OCI-LY1 (cell line): Measurements from ENCODE around the gene KIF25.
"Not testable (repeated sequence)": the region's sequence is repeated elsewhere in the genome, so short reads cannot be mapped to it uniquely, and the experiment has no call there.

Experiments
- H2AFZ ChIP-seq: fragments of 200-600 bp; sonication (generic), shearing (Covaris generic); 2 replicates; pipeline ENCODE4 v1.6.0; 2014; ENCODE audit warnings: antibody characterized with exemption, mild to moderate bottlenecking, low read length
- H3F3A ChIP-seq: fragments of 200-600 bp; sonication (generic), shearing (Covaris generic); 2 replicates; pipeline ENCODE4 v1.6.0; 2014; ENCODE audit warnings: mild to moderate bottlenecking, antibody characterized with exemption, low read length, moderate library complexity; ENCODE audit not compliant: insufficient read depth
- H3K27ac ChIP-seq: fragments of 200-600 bp; sonication (generic); 2 replicates; pipeline ENCODE4 v1.5.1; 2014; ENCODE audit warnings: low read length, mixed run types, mild to moderate bottlenecking, low read depth; ENCODE audit not compliant: poor library complexity, severe bottlenecking
- H3K27me3 ChIP-seq: fragments of 200-600 bp; sonication (generic); 2 replicates; pipeline ENCODE4 v1.6.0; 2014; ENCODE audit warnings: antibody characterized with exemption, mild to moderate bottlenecking, low read length, moderate library complexity; ENCODE audit not compliant: insufficient read depth
- H3K36me3 ChIP-seq: fragments of 200-600 bp; sonication (generic); 2 replicates; pipeline ENCODE4 v1.6.1; 2014; ENCODE audit warnings: mild to moderate bottlenecking, antibody characterized with exemption, low read length, moderate library complexity, mixed read lengths; ENCODE audit not compliant: insufficient read depth
- H3K4me1 ChIP-seq: fragments of 200-600 bp; sonication (generic); 2 replicates; pipeline ENCODE4 v1.5.1; 2014; ENCODE audit warnings: mild to moderate bottlenecking, low read length, moderate library complexity; ENCODE audit not compliant: insufficient read depth, severe bottlenecking
- H3K4me2 ChIP-seq: fragments of 200-600 bp; sonication (generic), shearing (Covaris generic); 2 replicates; pipeline ENCODE4 v1.6.1; 2014; ENCODE audit warnings: low read length
- H3K4me3 ChIP-seq: fragments of 200-600 bp; sonication (generic); 2 replicates; pipeline ENCODE4 v1.5.1; 2014; ENCODE audit warnings: low read length, low read depth, mild to moderate bottlenecking, mixed read lengths; ENCODE audit not compliant: poor library complexity, severe bottlenecking
- H3K79me2 ChIP-seq: fragments of 200-600 bp; shearing (Covaris generic); 2 replicates; pipeline ENCODE4 v1.6.1; 2016; ENCODE audit warnings: mixed run types, low read length, mixed read lengths; ENCODE audit not compliant: insufficient read depth
- H3K9ac ChIP-seq: fragments of 200-600 bp; sonication (generic), shearing (Covaris generic); 2 replicates; pipeline ENCODE4 v1.6.1; 2014; ENCODE audit warnings: mild to moderate bottlenecking, low read length, mixed read lengths
- H3K9me2 ChIP-seq: fragments of 200-600 bp; sonication (generic), shearing (Covaris generic); 2 replicates; pipeline ENCODE4 v1.6.1; 2014; ENCODE audit warnings: low read depth, mild to moderate bottlenecking, low read length, mixed read lengths
- H3K9me3 ChIP-seq: fragments of 200-600 bp; shearing (Covaris generic); 2 replicates; pipeline ENCODE4 v1.6.1; 2014; ENCODE audit warnings: low read length, mixed read lengths
- H4K20me1 ChIP-seq: fragments of 200-600 bp; sonication (generic), shearing (Covaris generic); 2 replicates; pipeline ENCODE4 v1.6.0; 2016; ENCODE audit warnings: mild to moderate bottlenecking, low read length; ENCODE audit not compliant: insufficient read depth
- EZH2 ChIP-seq: fragments of 200-600 bp; sonication (generic), shearing (Covaris generic); IDR thresholded peaks from 2 replicates; pipeline ENCODE4 v1.8.0; 2017; ENCODE audit warnings: borderline replicate concordance, mixed run types, mild to moderate bottlenecking, antibody characterized with exemption, low read length, moderate library complexity, mixed read lengths
- TF ChIP-seq, protein P1 (sequence below): fragments of 200-600 bp; sonication (generic), shearing (Covaris generic); IDR thresholded peaks from 2 replicates; pipeline ENCODE4 v1.5.1; 2017; ENCODE audit warnings: mild to moderate bottlenecking, antibody characterized with exemption, low read length, moderate library complexity, mixed read lengths

The KIF25 gene

DNA sequence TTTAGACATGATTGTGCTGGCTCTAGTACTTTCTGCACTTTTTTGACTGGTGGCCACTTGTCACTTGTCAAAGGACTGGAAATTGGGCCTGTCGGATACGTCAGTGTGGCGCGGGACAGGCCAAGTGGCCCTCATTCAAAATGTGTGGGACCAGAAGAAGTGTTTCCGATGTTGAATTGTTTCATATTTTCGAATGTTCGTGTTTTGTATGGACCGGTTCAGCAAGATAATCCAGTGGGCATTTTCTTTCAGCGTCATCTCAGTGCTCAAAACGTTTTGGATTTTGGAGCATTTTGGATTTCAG is 3.5 kb downstream of the KIF25 start:
- H3K27me3 ChIP-seq = no peaks in the 10 kb centered on the region
- no peak overlapping the region for H3K27ac ChIP-seq
- no peaks in the 10 kb centered on the region for H3K79me2 ChIP-seq
- no peak overlapping the region for H3K4me2 ChIP-seq
- no peaks in the 10 kb centered on the region for H3K36me3 ChIP-seq
- H4K20me1 ChIP-seq = no peaks in the 10 kb centered on the region
- no peak overlapping the region for H2AFZ ChIP-seq
- H3K4me3 ChIP-seq = no peak overlapping the region
- no peaks in the 10 kb centered on the region for H3K4me1 ChIP-seq
- H3K9ac ChIP-seq = no peak overlapping the region
- H3K9me3 ChIP-seq = no peaks in the 10 kb centered on the region
- H3K9me2 ChIP-seq = no peaks in the 10 kb centered on the region
- TF ChIP-seq, protein P1, sequence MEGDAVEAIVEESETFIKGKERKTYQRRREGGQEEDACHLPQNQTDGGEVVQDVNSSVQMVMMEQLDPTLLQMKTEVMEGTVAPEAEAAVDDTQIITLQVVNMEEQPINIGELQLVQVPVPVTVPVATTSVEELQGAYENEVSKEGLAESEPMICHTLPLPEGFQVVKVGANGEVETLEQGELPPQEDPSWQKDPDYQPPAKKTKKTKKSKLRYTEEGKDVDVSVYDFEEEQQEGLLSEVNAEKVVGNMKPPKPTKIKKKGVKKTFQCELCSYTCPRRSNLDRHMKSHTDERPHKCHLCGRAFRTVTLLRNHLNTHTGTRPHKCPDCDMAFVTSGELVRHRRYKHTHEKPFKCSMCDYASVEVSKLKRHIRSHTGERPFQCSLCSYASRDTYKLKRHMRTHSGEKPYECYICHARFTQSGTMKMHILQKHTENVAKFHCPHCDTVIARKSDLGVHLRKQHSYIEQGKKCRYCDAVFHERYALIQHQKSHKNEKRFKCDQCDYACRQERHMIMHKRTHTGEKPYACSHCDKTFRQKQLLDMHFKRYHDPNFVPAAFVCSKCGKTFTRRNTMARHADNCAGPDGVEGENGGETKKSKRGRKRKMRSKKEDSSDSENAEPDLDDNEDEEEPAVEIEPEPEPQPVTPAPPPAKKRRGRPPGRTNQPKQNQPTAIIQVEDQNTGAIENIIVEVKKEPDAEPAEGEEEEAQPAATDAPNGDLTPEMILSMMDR = no peak
- no peak for TF ChIP-seq EZH2
- H3F3A ChIP-seq = no peaks in the 10 kb centered on the region

- H3K9me3 ChIP-seq, H3K79me2 ChIP-seq, H3F3A ChIP-seq, H3K9ac ChIP-seq, H3K4me3 ChIP-seq, H3K4me1 ChIP-seq, H4K20me1 ChIP-seq, H3K36me3 ChIP-seq, H3K27ac ChIP-seq, H2AFZ ChIP-seq, H3K4me2 ChIP-seq, H3K9me2 ChIP-seq, H3K27me3 ChIP-seq: not testable (repeated sequence)
Observed at GRCh38 chr6:168001514-168001913, 4.0 kb downstream of the KIF25 start.

DNA sequence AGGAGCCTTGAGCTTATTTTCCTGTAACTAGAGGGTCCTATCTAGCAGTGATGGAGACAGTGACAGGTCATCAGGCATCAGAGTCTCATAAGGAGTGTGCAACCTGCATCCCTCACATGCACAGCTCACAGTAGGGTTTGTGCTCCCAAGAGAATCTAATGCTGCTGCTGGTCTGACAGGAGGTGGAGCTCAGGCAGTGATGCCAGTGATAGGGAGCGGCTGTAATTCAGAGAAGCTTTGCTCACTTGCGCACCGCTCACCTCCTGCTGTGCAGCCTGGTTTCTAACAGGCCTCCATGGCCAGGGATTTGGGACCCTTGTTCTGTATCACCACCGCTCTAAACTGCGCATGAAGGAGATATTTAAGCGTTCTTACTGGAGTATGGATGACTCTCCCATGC is 5.3 kb downstream of the KIF25 start:
- Histone ChIP-seq H2AFZ (no peak overlapping the region), H3K9me3 (no peaks in the 10 kb centered on the region), H3K4me2 (no peak overlapping the region), H3K27ac (no peak overlapping the region), H3K36me3 (no peaks in the 10 kb centered on the region), H3F3A (no peaks in the 10 kb centered on the region), H4K20me1 (no peaks in the 10 kb centered on the region), H3K27me3 (no peaks in the 10 kb centered on the region), H3K4me1 (no peaks in the 10 kb centered on the region), H3K79me2 (no peaks in the 10 kb centered on the region), H3K9me2 (no peaks in the 10 kb centered on the region), H3K4me3 (no peak overlapping the region), H3K9ac (no peak overlapping the region)
- TF ChIP-seq EZH2 = no peak
- TF ChIP-seq, protein P1 = no peak

GRCh38 chr6:168004023-168004422 is 6.6 kb downstream of the KIF25 start:
- no peaks in the 10 kb centered on the region for H3K27me3 ChIP-seq
- no peaks in the 10 kb centered on the region for H3K36me3 ChIP-seq
- H3K79me2 ChIP-seq = no peaks in the 10 kb centered on the region
- H3K4me3 ChIP-seq = no peak overlapping the region
- H3K4me2 ChIP-seq = no peak overlapping the region
- TF ChIP-seq EZH2 = no peak
- TF ChIP-seq, protein P1 = no peak
- no peak overlapping the region for H2AFZ ChIP-seq
- H3K4me1 ChIP-seq = no peaks in the 10 kb centered on the region
- H3K9ac ChIP-seq = no peak overlapping the region
- no peaks in the 10 kb centered on the region for H4K20me1 ChIP-seq
- H3K9me2 ChIP-seq = no peaks in the 10 kb centered on the region
- no peaks in the 10 kb centered on the region for H3F3A ChIP-seq
- H3K27ac ChIP-seq = no peak overlapping the region
- no peaks in the 10 kb centered on the region for H3K9me3 ChIP-seq
